SH-SY5Y (cell line): ENCODE results near the gene ADAT3.

Experiments used
- GATA2 ChIP-seq: IDR thresholded peaks from 2 replicates; pipeline ENCODE4 v1.6.1; 2011; ENCODE audit warnings: mild to moderate bottlenecking, low read depth, low read length
- GATA3 ChIP-seq: IDR thresholded peaks from 2 replicates; pipeline ENCODE4 v1.6.1; 2011; ENCODE audit warnings: low read depth, mild to moderate bottlenecking, low read length, moderate library complexity

DNA sequence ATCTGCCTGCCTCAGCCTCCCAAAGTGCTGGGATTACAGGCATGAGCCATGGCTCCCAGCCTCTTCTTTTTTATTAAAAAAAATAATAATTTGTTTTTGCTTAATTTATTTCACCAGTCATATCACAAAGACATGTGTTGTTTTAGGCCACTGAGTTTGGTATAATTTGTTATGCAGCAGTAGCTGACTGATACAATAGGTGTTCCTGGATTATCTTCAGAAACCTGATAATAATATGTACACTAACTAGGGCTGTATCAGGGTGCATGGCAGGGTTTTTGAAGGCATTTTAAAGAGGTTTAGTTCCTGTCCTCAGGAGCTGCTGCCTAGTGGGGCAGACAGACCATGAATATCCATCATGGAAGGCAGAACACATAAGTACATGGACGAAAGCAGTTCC, 26.2 kb downstream of the ADAT3 start:
- TF ChIP-seq GATA2 (no peak), GATA3 (no peak)
